SU-DHL-6 (cell line): Measurements from ENCODE around the gene ID4.

Source experiments
- H2AFZ ChIP-seq: fragments of 200-600 bp; sonication (generic); 2 replicates; pipeline ENCODE4 v1.6.1; 2014; ENCODE audit warnings: low read depth, mild to moderate bottlenecking, moderate library complexity, mixed read lengths, antibody characterized with exemption, low read length; ENCODE audit not compliant: severe bottlenecking
- H3F3A ChIP-seq: fragments of 200-600 bp; shearing (Covaris generic); 2 replicates; pipeline ENCODE4 v1.6.0; 2016; ENCODE audit warnings: antibody characterized with exemption, mild to moderate bottlenecking; ENCODE audit not compliant: insufficient read depth
- H3K27ac ChIP-seq: fragments of 200-600 bp; sonication (generic); 2 replicates; pipeline ENCODE4 v1.5.1; 2016; ENCODE audit warnings: low read depth, mild to moderate bottlenecking, low read length, moderate library complexity, mixed read lengths
- H3K27me3 ChIP-seq: fragments of 200-600 bp; sonication (generic), shearing (Covaris generic); 2 replicates; pipeline ENCODE4 v1.6.0; 2014; ENCODE audit warnings: mild to moderate bottlenecking, low read length
- H3K36me3 ChIP-seq: fragments of 200-600 bp; sonication (generic); 2 replicates; pipeline ENCODE4 v1.6.1; 2014; ENCODE audit warnings: mild to moderate bottlenecking, low read length, mixed read lengths
- H3K4me2 ChIP-seq: fragments of 300-600, 200-600 bp; shearing (Covaris generic), sonication (generic); 2 replicates; pipeline ENCODE4 v1.6.0; 2014; ENCODE audit warnings: low read length, low read depth, mild to moderate bottlenecking; ENCODE audit not compliant: poor library complexity, severe bottlenecking
- H3K4me3 ChIP-seq: fragments of 200-600 bp; sonication (generic); 2 replicates; pipeline ENCODE4 v1.5.1; 2014; ENCODE audit warnings: antibody characterized with exemption, low read length, mild to moderate bottlenecking, mixed read lengths; ENCODE audit not compliant: insufficient read depth, poor library complexity, severe bottlenecking
- H3K79me2 ChIP-seq: fragments of 200-600 bp; sonication (generic); 2 replicates; pipeline ENCODE4 v1.6.1; 2014; ENCODE audit warnings: mild to moderate bottlenecking, low read length, moderate library complexity; ENCODE audit not compliant: insufficient read depth
- H3K9ac ChIP-seq: fragments of 200-600 bp; sonication (generic); 2 replicates; pipeline ENCODE4 v1.7.0; 2014; ENCODE audit warnings: mild to moderate bottlenecking, low read length
- H3K9me2 ChIP-seq: fragments of 200-600 bp; sonication (generic); replicated peaks from 2 replicates; pipeline ENCODE4 v1.6.1; 2014; ENCODE audit warnings: low read length; ENCODE audit not compliant: insufficient read depth
- H3K9me3 ChIP-seq: fragments of 200-600 bp; sonication (generic); 2 replicates; pipeline ENCODE4 v1.6.1; 2014; ENCODE audit warnings: low read length, mixed read lengths; ENCODE audit not compliant: insufficient read depth
- H4K20me1 ChIP-seq: fragments of 200-600 bp; sonication (generic); 2 replicates; pipeline ENCODE4 v1.6.1; 2014; ENCODE audit warnings: low read depth, mild to moderate bottlenecking, antibody characterized with exemption, low read length, moderate library complexity, mixed read lengths
- CTCF ChIP-seq: fragments of 200-600 bp; sonication (generic); IDR thresholded peaks from one replicate; pipeline ENCODE4 v1.5.1; 2017; ENCODE audit warnings: antibody characterized with exemption, mild to moderate bottlenecking, low read length, moderate library complexity; ENCODE audit not compliant: insufficient read depth, poor library complexity, severe bottlenecking
- EZH2phosphoT487 ChIP-seq: fragments of 200-600 bp; sonication (generic), shearing (Covaris generic); conservative IDR thresholded peaks from 2 replicates; pipeline ENCODE4 v1.6.1; 2018; ENCODE audit warnings: mild to moderate bottlenecking, antibody characterized with exemption, low read length, moderate library complexity, mixed read lengths

The ID4 gene

GRCh38 chr6:19812512-19813119 is 24.6 kb upstream of the ID4 start:
- Histone ChIP-seq H3K27ac (no peak overlapping the region), H3K9me2 (no peaks in the 10 kb centered on the region)

GRCh38 chr6:19818805-19819204 is 18.4 kb upstream of the ID4 start:
- Histone ChIP-seq H4K20me1 (no peaks in the 10 kb centered on the region), H3K9me3 (no peaks in the 10 kb centered on the region), H3K27me3 (no peaks in the 10 kb centered on the region), H3K9ac (no peak overlapping the region), H3K4me2 (no peak overlapping the region), H3K9me2 (no peaks in the 10 kb centered on the region), H3K27ac (no peak overlapping the region), H3F3A (no peaks in the 10 kb centered on the region), H3K4me3 (no peak overlapping the region), H3K36me3 (no peaks in the 10 kb centered on the region), H3K79me2 (no peaks in the 10 kb centered on the region), H2AFZ (no peak overlapping the region)
- TF ChIP-seq CTCF (no peak), EZH2phosphoT487 (no peak)

More at GRCh38 chr6:19812512-19813119, 24.6 kb upstream of the ID4 start:
- TF ChIP-seq EZH2phosphoT487: no peak
- no peak for TF ChIP-seq CTCF
- Histone ChIP-seq H3K4me2 (no peak overlapping the region), H3K9ac (no peak overlapping the region), H3K36me3 (no peaks in the 10 kb centered on the region), H3K79me2 (no peaks in the 10 kb centered on the region), H3F3A (no peaks in the 10 kb centered on the region), H2AFZ (no peak overlapping the region), H3K9me3 (no peaks in the 10 kb centered on the region), H3K27me3 (no peaks in the 10 kb centered on the region), H3K4me3 (no peak overlapping the region), H4K20me1 (no peaks in the 10 kb centered on the region)

GRCh38 chr6:19824058-19824807 is 12.9 kb upstream of the ID4 start:
- H3K9me3 ChIP-seq: no peaks in the 10 kb centered on the region
- peaks cover 3% of the 10 kb centered on the region; the same call in 1 of the 2 replicates for H3K27me3 ChIP-seq
- H3F3A ChIP-seq: no peaks in the 10 kb centered on the region
- H2AFZ ChIP-seq: no peak overlapping the region
- H4K20me1 ChIP-seq: no peaks in the 10 kb centered on the region
- no peaks in the 10 kb centered on the region for H3K79me2 ChIP-seq
- no peak overlapping the region for H3K27ac ChIP-seq
- no peak overlapping the region for H3K9ac ChIP-seq
- H3K4me3 ChIP-seq: no peak overlapping the region
- TF ChIP-seq CTCF: no peak
- no peak for TF ChIP-seq EZH2phosphoT487
- H3K9me2 ChIP-seq: no peaks in the 10 kb centered on the region
- no peak overlapping the region for H3K4me2 ChIP-seq
- H3K36me3 ChIP-seq: no peaks in the 10 kb centered on the region
